Activated naive CD8-positive, alpha-beta T cell (primary cell): ENCODE data around the gene IRF2BP2.

ENCODE experiments used
- H3K27ac Mint-ChIP-seq: one replicate; pipeline ENCODE4 v1.8.0; 2021; ENCODE audit warnings: mixed read lengths
- H3K27me3 Mint-ChIP-seq: one replicate; pipeline ENCODE4 v1.8.0; 2021; ENCODE audit warnings: mixed read lengths
- H3K36me3 Mint-ChIP-seq: one replicate; pipeline ENCODE4 v1.8.0; 2021; ENCODE audit warnings: mixed read lengths
- H3K4me1 Mint-ChIP-seq: one replicate; pipeline ENCODE4 v1.8.0; 2021; ENCODE audit warnings: low read depth, mixed read lengths
- H3K4me3 Mint-ChIP-seq: one replicate; pipeline ENCODE4 v1.8.0; 2021; ENCODE audit warnings: mild to moderate bottlenecking, mixed read lengths
- H3K9me3 Mint-ChIP-seq: one replicate; pipeline ENCODE4 v1.8.0; 2021; ENCODE audit warnings: low read depth, mixed read lengths

Gene IRF2BP2

GRCh38 chr1:234556245-234556943 lies 53.6 kb downstream of the IRF2BP2 start:
- no peaks in the 10 kb centered on the region for H3K9me3 Mint-ChIP-seq
- no peaks in the 10 kb centered on the region for H3K4me1 Mint-ChIP-seq
- H3K4me3 Mint-ChIP-seq = no peak overlapping the region
- no peaks in the 10 kb centered on the region for H3K27me3 Mint-ChIP-seq
- no peak overlapping the region for H3K27ac Mint-ChIP-seq
- no peaks in the 10 kb centered on the region for H3K36me3 Mint-ChIP-seq

DNA sequence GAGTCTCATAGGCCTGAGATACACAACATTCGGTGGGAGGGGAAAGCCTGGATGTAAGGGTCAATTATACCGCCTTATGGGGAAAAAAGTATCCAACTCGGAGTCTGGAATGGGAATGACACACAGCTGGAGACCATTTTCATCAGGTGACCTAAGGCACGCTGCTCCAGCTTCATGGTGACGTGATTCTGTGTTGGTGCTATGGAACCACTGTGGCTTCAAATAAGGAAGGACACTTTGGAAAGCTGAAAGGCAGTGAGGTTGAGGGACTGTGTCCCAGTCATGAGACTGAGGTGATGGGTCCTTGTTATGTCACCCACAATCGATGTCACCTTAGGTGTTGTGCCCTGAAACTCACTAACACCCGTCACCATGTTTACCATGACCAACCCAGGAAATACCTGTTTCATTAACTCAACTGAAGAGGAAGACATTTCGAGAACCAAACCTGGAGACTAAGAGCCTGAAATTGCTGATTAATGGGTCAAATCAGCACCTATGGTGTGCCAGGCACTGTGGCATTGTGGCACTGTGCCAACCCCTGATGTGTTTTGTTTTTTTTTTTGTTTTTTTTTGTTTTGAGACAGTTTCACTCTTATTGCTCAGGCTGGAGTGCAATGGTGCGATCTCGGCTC lies 54.5 kb downstream of the IRF2BP2 start:
- no peaks in the 10 kb centered on the region for H3K36me3 Mint-ChIP-seq
- H3K4me3 Mint-ChIP-seq = no peak overlapping the region
- no peak overlapping the region for H3K27ac Mint-ChIP-seq
- H3K9me3 Mint-ChIP-seq = no peaks in the 10 kb centered on the region
- H3K27me3 Mint-ChIP-seq = no peaks in the 10 kb centered on the region
- no peaks in the 10 kb centered on the region for H3K4me1 Mint-ChIP-seq

- Mint-ChIP-seq H3K9me3 (no peaks in the 10 kb centered on the region), H3K27ac (no peak overlapping the region), H3K4me3 (no peak overlapping the region), H3K4me1 (no peaks in the 10 kb centered on the region), H3K27me3 (no peaks in the 10 kb centered on the region), H3K36me3 (no peaks in the 10 kb centered on the region)
Measured at GRCh38 chr1:234554698-234555311, 55.2 kb downstream of the IRF2BP2 start.
